A673 (cell line): ENCODE measurements around the gene ZHX3. TPM values are rescaled to one million over a fixed set of nuclear protein-coding genes. Genes with fewer than 3 reads are reported as not detected.

Experiments used
- BruUV-seq: library from RNA; stranded (reverse); fragments of 400-500 nt; replicated peaks from 2 replicates; lab custom pipeline; 2021; lab: Mats Ljungman, UMichigan
- CTCF ChIA-PET: fragments of 300-600 bp; sonication (Branson Sonifier 250); formaldehyde crosslinking; loops from one replicate; lab custom pipeline; 2022; ENCODE audit warnings: antibody characterized with exemption; lab: Charles Lee
- POLR2A ChIA-PET: fragments of 300-600 bp; sonication (Branson Sonifier 250); formaldehyde crosslinking; loops from one replicate; lab custom pipeline; 2022; ENCODE audit warnings: antibody characterized with exemption; ENCODE audit not compliant: low non-redundant PET; lab: Charles Lee
- DNase-seq: peaks from one replicate; pipeline ENCODE4 v3.0.0-alpha.2; 2015; ENCODE audit warnings: low spot score
- H3K27ac ChIP-seq: fragments of 200-600 bp; sonication (generic); 2 replicates; pipeline ENCODE4 v1.5.1; 2016; ENCODE audit warnings: mixed run types, low read depth, mild to moderate bottlenecking, mixed read lengths, antibody characterized with exemption, low read length; ENCODE audit not compliant: poor library complexity, severe bottlenecking
- H3K27me3 ChIP-seq: fragments of 200-600 bp; sonication (generic); replicated peaks from 2 replicates; pipeline ENCODE4 v1.6.1; 2017; ENCODE audit warnings: mixed run types, low read depth, mild to moderate bottlenecking, mixed read lengths, antibody characterized with exemption, low read length; ENCODE audit not compliant: insufficient read depth, poor library complexity
- H3K36me3 ChIP-seq: fragments of 200-600 bp; sonication (generic); 2 replicates; pipeline ENCODE4 v1.6.1; 2016; ENCODE audit warnings: mixed run types, mild to moderate bottlenecking, mixed read lengths, antibody characterized with exemption, low read length; ENCODE audit not compliant: insufficient read depth, poor library complexity, severe bottlenecking
- H3K4me1 ChIP-seq: fragments of 200-600 bp; sonication (generic); 2 replicates; pipeline ENCODE4 v1.6.1; 2017; ENCODE audit warnings: mixed run types, mild to moderate bottlenecking, mixed read lengths, antibody characterized with exemption, low read length; ENCODE audit not compliant: insufficient read depth, poor library complexity, severe bottlenecking
- H3K4me3 ChIP-seq: fragments of 200-600 bp; sonication (generic); 2 replicates; pipeline ENCODE4 v1.5.1; 2016; ENCODE audit warnings: low read depth, mixed run types, mild to moderate bottlenecking, mixed read lengths, low read length; ENCODE audit not compliant: poor library complexity, severe bottlenecking
- H3K9me3 ChIP-seq: fragments of 200-600 bp; sonication (generic); 2 replicates; pipeline ENCODE4 v1.6.1; 2016; ENCODE audit warnings: mixed run types, low read depth, mild to moderate bottlenecking, mixed read lengths, antibody characterized with exemption, low read length; ENCODE audit not compliant: poor library complexity, severe bottlenecking
- EZH2 ChIP-seq: fragments of 200-600 bp; sonication (generic); IDR thresholded peaks from 2 replicates; pipeline ENCODE4 v1.6.1; 2017; ENCODE audit warnings: borderline replicate concordance, low read depth, mild to moderate bottlenecking, mixed read lengths, antibody characterized with exemption, low read length; ENCODE audit not compliant: poor library complexity, severe bottlenecking
- intact Hi-C: fragments of 100-400 bp; cut with micrococcal nuclease; formaldehyde crosslinking; loops from one replicate; pipeline ENCODE4 v1.10.0; 2022; ENCODE audit not compliant: unreplicated experiment
- total RNA-seq: library from RNA; stranded (reverse); gene quantifications from 2 replicates; pipeline ENCODE4 v1.2.3, GENCODE V29; 2021
- TF ChIP-seq, protein P1 (sequence below): fragments of 300-800, 200-600 bp; sonication (generic); conservative IDR thresholded peaks from 2 replicates; pipeline ENCODE4 v1.5.1; 2017; ENCODE audit warnings: low read depth, mild to moderate bottlenecking, antibody characterized with exemption, low read length, moderate library complexity, mixed read lengths

The ZHX3 gene
- total RNA-seq, 1 experiment from 2014 or later, result 14.0 TPM

DNA sequence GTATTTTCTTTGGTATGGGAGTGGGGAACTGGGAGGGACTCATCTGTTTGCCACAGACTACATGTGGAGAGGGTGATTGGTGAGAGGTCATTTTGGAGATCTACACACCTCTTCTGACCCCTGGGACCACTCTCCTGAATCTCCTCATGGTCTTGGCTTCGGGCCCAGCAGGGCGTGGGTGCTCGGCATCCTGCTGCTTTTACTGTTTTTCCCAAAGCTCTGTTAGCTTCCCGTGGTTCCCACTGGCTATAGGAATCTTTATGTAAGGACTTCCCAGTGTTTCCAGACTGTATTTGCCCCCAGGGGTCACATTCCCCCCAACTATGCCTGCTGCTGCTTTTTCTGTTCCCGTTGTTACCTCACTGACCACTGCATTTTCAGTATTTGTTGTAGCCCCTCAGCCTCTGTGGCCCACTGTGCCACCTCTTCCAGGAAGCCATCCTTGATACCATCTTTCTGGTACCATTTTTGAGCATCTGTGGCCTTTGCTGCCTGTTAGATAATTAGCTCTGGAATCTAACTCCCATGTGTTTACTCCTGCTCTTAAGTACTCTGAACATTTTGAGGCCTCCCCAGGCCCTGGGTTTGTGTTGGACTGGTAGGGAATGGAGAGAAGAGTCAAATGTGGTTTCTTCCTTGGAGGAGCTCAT is 165.3 kb downstream of the ZHX3 start:
- no TSS peak for BruUV-seq
- intact Hi-C loops, result no loop called here
- DNase-seq, result no peak
- CTCF ChIA-PET, result no interaction called here
- no peak overlapping the region for H3K4me3 ChIP-seq
- H3K4me1 ChIP-seq, result peaks cover 5% of the 10 kb centered on the region
- POLR2A ChIA-PET, result no interaction called here
- H3K9me3 ChIP-seq, result no peaks in the 10 kb centered on the region
- no peak overlapping the region for H3K27ac ChIP-seq
- no peak for TF ChIP-seq EZH2
- TF ChIP-seq, protein P1, sequence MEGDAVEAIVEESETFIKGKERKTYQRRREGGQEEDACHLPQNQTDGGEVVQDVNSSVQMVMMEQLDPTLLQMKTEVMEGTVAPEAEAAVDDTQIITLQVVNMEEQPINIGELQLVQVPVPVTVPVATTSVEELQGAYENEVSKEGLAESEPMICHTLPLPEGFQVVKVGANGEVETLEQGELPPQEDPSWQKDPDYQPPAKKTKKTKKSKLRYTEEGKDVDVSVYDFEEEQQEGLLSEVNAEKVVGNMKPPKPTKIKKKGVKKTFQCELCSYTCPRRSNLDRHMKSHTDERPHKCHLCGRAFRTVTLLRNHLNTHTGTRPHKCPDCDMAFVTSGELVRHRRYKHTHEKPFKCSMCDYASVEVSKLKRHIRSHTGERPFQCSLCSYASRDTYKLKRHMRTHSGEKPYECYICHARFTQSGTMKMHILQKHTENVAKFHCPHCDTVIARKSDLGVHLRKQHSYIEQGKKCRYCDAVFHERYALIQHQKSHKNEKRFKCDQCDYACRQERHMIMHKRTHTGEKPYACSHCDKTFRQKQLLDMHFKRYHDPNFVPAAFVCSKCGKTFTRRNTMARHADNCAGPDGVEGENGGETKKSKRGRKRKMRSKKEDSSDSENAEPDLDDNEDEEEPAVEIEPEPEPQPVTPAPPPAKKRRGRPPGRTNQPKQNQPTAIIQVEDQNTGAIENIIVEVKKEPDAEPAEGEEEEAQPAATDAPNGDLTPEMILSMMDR, result no peak
- no peaks in the 10 kb centered on the region for H3K36me3 ChIP-seq
- no peaks in the 10 kb centered on the region for H3K27me3 ChIP-seq

DNA sequence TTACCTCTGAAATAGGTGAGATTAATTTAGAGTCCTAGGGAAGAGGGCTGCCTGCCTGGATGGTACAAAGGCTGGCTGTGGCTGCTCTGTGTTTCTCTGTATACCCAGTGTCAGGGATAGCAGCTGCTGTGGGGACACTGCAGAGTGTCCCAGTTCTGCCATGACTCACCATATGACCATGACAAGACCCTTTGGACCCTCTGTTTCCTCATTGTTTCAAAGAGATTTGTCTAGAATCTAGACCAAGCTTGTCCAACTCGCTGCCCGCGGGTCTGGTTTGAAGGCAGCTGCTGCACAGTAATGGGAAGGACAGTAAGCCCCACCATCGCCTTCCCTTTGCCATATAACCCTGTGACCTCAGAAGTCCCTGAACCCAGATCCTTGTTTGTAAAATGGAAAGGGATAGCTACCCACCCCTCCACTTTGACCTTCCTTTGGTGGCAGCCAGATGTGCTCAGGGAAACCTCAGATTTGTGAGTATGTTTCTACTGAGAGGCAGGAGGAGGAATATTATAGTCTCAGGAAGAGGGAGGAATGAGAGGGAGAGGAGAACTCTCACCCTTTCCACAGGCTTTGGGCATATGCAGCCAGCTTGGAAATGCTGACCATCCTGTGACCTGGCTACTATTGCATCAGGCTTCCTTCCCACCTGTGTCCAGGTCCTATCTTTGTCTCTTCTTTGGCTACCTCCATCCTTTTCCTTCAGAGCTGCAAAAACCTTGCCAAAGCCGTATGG is 166.2 kb downstream of the ZHX3 start:
- intact Hi-C loops, result no loop called here
- no peak for DNase-seq
- ChIA-PET CTCF (no interaction called here), POLR2A (no interaction called here)
- Histone ChIP-seq H3K9me3 (no peaks in the 10 kb centered on the region), H3K36me3 (no peaks in the 10 kb centered on the region), H3K27me3 (no peaks in the 10 kb centered on the region), H3K4me3 (no peak overlapping the region), H3K4me1 (peaks cover 5% of the 10 kb centered on the region), H3K27ac (no peak overlapping the region)
- no peak for TF ChIP-seq EZH2
- TF ChIP-seq, protein P1, result no peak
- no TSS peak for BruUV-seq

DNA sequence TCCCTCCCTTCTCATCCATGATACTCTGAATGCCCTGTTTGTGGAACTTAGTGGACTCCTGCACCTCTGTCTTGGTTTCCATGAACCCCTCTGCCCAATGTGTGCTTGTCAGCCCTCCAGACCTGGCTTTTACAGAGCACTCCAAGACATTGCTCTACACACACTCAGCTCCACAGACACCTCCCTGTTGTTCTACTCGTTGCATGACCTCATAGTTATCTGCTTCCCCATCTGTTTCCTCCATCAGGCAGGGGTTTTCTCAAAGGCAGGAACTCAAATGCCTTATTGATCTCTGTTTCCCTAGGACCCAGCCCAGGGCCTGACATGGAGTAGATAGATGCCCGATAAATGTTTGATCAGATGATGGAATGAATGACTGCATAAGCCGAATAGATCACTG is 166.9 kb downstream of the ZHX3 start:
- ChIA-PET CTCF (no interaction called here), POLR2A (no interaction called here)
- H3K27me3 ChIP-seq, result no peaks in the 10 kb centered on the region
- BruUV-seq, result no TSS peak
- no peaks in the 10 kb centered on the region for H3K36me3 ChIP-seq
- H3K4me3 ChIP-seq, result no peak overlapping the region
- DNase-seq, result no peak
- TF ChIP-seq, protein P1, result no peak
- no peak for TF ChIP-seq EZH2
- no peak overlapping the region for H3K27ac ChIP-seq
- intact Hi-C loops, result no loop called here
- H3K4me1 ChIP-seq, result peaks cover 5% of the 10 kb centered on the region
- H3K9me3 ChIP-seq, result no peaks in the 10 kb centered on the region
